Activated T-helper 9 cell treated with anti-CD3 and anti-CD28 coated beads, Interleukin-2, amount 50 U/mL, for 16 hours (primary cell): Measurements from ENCODE around the gene SHC2.

Experiments used
- DNase-seq: peaks from one replicate; pipeline ENCODE4 v3.0.0-alpha.2; 2020; ENCODE audit warnings: low read depth

SHC2 gene, protein sequence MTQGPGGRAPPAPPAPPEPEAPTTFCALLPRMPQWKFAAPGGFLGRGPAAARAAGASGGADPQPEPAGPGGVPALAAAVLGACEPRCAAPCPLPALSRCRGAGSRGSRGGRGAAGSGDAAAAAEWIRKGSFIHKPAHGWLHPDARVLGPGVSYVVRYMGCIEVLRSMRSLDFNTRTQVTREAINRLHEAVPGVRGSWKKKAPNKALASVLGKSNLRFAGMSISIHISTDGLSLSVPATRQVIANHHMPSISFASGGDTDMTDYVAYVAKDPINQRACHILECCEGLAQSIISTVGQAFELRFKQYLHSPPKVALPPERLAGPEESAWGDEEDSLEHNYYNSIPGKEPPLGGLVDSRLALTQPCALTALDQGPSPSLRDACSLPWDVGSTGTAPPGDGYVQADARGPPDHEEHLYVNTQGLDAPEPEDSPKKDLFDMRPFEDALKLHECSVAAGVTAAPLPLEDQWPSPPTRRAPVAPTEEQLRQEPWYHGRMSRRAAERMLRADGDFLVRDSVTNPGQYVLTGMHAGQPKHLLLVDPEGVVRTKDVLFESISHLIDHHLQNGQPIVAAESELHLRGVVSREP

DNA sequence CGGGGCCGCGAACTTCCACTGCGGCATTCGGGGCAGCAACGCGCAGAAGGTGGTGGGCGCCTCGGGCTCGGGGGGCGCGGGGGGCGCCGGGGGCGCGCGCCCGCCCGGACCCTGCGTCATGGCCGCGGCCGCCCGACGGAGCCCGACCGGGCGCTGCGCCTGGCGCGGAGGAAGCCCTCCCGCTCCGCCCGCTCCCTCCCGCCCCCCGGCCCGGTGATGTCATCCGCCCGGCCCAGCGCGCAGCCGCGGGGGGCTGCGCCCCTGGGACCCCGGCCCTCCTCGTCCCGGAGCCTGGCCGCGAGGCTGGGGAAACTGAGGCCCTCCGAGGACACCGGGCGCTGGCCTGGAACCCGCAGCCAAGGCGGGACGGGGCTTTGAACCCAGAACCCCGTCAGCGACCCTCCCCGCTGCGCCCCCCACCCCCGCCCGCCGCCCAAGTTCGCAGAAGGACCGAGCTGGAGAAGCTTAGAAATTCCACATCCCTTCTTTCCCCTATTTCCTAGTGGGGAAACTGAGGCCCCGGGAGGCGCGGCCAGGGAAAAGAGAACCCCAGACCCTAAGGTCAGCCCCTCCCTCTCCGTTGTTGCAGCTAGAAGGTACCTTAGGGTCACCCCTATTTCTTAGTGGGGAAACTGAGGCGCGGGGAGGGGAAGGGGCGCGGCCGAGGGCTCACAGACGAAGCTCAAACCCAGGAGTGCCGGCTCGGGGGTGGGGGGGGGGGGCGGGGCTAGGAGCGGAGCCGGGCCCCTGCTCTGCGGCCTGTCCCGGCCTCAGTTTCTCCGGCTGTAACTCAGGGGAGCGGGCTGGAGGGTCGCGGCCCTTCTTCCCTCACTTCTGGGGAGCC is at the start of gene SHC2:
Gene SHC2 (minus strand): TSS at position 157 of the 844 bp plus-strand sequence. CDS start 37 bp downstream, at position 120.
- DNase-seq, result no peak

DNA sequence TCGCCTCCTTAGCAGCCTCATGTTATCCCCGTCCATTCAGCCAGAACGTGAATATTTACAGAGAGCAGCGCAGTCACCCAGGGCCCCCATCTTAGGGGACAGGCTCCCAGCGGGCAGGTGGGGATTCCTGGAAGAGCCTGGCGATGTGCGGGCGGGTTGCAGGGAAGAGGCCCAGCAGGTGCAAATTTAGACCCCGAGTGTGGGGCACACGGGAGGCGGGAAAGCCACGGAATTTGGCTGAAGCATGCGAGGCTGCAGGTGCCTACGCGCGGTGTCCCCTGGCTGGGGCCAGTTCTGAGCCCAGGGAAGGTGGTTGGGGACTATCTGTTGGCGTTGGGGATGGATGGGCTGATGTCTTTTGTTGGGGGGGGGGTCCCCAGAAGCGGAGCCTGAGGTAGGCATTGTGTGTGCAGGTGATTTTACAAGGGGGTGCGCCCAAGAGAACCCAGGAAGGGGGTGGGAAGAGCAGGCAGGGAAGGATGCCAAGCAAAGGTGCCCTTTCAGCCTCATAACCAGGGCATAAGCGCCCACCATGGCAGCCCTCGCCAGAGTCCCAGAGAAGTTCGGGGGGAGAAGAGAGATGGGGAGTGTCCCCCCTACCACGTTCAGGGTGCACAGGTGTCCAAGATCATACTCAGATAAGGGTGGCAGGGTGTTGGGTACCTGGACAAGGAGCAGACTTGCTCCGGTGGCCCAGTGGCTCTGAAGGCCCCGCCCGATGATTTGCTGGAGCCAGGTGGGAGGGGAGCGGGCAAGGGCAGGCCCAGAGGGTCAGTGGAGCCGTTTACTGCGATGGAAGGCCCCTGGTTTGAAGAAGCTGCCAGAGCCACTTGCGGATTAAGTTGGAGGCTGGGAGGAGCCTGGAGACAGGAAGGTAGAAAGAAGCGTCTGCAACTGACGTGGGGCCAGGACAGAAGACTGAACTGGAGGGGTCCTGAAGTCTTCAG is 47.6 kb upstream of the SHC2 start:
- DNase-seq, result no peak

DNA sequence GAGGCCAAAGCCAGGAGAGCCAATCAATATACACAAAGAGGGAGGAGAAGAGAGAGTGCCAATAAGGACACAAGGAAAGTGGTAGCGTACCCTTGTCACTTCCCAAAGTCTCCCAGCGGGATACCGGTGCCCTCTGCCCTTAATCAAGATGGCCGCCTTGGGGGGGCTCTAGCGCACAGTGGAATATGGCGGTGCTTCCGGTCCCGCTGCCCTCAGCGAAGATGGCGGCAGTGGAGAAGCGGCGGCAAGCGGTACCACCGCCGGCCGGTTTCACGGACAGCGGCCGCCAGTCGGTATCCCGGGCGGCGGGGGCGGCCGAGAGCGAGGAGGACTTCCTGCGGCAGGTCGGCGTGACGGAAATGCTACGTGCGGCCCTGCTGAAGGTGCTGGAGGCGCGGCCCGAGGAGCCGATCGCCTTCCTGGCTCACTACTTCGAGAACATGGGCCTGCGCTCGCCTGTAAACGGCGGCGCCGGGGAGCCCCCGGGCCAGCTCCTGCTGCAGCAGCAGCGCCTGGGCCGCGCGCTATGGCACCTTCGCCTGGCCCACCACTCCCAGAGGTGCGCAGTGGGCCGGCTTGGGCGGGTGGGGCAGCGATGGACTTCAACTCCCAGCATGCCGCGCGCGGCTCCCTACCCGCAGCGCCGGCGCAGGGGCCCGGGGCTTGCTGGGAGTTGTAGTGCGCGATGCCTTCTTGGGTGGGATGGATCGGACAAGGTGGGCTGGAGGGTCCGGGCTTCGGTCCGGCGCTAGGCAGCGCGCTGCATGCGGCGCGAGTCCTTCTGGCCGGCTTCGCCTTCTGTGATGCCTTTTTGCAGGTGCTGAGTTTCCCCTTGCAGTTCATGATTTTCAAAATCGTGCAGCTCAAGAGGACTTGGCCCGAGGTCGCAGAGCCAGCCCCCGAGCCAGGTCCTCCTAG is 46.7 kb upstream of the SHC2 start, which contains the start of gene TPGS1:
Gene TPGS1 (plus strand): TSS at position 212 of the 918 bp plus-strand sequence. CDS start 10 bp downstream, at position 222.
- peak; percentile 79 for DNase-seq

DNA sequence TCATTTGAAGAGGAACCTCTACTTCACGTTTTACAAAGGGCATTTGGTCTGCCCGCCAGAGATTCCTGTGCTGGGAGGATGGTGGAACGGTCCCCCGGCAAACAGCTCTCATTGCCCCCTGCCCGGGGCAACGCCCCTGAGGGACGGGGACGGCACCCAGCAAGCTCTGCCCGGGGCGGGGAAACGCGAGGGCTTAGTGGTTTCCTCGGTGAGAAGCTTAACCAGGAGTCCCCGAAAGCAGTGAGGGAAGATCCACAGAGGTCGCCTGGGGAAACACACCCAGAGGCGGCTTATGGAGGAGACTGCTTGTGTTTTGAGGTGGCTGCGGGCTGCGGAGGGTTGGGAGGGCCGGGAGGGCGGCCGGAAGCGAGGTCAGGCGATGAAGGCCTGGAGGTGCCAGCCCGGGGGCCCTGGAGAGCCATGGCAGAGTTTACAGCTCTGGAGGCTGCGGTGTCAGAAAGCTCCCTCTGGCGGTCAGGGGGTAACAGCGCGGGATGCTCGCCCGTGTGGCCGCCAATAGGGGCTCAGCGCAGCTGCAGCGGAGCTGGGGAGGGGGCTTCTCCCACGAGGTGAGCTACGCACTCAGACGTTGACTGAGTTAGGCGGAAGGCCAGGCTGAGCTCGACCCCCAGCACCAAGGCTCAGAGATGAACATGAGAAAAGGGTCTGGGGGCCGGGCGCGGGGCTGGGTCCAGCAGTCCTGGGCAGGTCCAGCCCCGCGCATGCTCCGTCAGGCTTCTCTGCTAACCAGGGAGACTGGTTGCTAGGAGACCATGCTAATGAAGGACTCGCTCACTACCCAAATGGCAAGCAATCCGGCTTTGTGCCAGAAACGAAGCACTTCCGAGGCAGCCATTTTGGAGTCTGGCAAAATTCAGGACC is 45.8 kb upstream of the SHC2 start:
- DNase-seq, result peak; percentile 90

DNA sequence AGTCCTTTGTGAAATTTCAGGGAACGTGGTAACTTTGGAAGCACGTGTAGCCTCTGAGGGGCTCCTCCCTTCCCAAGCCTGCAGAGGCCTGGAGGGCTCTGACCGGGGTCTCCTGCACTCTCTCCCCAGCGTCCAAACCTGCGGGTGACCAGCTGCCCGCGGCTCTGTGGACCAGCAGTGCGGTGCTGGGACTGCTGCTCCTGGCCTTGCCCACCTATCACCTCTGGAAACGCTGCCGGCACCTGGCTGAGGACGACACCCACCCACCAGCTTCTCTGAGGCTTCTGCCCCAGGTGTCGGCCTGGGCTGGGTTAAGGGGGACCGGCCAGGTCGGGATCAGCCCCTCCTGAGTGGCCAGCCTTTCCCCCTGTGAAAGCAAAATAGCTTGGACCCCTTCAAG is 43.8 kb upstream of the SHC2 start:
- no peak for DNase-seq

DNA sequence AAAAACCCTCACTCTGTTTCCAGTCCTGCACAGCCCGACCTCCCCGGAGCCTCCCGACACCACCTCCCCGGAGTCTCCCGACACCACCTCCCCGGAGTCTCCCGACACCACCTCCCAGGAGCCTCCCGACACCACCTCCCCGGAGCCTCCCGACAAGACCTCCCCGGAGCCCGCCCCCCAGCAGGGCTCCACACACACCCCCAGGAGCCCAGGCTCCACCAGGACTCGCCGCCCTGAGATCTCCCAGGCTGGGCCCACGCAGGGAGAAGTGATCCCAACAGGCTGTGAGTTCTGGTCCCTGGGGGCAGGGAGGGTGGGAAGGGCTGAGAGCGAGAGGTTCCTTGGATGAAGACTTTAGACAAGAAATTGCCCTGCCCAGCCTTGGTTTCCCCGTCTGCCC is 40.8 kb upstream of the SHC2 start:
- DNase-seq, result no peak

DNA sequence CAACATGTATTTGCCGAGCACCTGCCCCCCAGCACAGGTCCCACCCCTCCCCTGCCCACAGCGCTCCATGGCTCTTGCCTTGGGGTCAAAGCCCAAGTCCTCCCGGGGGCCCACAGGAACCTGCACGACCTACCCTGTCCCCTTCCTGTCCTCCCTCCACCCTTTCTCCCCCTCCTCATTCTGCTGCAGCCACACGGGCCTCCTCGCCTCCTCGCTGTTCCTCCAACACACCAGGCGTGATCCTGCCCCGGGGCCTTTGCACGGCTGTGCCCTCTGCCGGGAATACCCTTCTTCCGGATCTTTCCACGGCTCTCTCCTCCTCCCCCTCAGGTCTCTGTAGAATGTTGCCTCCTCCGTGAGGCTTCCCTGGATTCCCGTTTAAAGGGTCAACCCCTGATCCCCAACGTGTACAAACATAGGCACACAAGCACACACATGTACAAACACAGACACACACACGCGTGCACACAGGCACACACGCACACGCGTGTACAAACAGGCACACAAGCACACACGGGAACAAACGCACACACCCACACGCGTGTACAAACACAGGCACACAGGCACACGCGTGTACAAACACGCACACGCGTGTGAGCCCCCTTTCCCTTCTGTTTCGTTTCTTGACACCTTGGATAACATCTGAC is 38.3 kb upstream of the SHC2 start:
- no peak for DNase-seq

DNA sequence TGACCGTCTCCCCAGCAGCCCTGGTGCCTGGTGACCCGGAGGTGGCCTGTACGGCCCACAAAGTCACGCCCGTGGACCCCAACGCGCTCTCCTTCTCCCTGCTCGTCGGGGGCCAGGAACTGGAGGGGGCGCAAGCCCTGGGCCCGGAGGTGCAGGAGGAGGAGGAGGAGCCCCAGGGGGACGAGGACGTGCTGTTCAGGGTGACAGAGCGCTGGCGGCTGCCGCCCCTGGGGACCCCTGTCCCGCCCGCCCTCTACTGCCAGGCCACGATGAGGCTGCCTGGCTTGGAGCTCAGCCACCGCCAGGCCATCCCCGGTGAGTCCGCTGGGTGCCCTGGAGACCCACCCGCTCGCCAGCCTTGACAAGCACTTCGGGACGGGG is 37.7 kb upstream of the SHC2 start:
- DNase-seq, result no peak

DNA sequence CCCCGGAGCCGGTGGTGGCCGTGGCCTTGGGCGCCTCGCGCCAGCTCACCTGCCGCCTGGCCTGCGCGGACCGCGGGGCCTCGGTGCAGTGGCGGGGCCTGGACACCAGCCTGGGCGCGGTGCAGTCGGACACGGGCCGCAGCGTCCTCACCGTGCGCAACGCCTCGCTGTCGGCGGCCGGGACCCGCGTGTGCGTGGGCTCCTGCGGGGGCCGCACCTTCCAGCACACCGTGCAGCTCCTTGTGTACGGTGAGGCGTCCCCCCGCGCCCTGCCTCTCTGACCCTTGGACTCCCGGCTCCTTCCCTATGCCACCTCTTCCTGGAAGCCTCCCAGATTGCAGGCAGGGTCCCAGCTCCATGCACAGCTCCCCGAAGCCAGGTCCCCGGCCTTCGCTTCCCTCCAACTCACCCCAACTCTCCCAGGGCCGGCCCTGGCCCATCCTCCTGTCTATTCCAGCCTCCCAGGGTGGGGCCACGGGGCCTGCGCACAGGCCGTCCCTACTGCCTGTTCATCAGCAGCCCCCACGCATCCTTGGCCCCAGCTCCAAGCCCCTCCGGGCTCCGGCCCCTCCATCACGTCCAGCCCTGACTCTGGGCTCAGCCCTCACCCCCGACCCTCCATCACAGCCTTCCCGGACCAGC is 37.2 kb upstream of the SHC2 start:
- no peak for DNase-seq

DNA sequence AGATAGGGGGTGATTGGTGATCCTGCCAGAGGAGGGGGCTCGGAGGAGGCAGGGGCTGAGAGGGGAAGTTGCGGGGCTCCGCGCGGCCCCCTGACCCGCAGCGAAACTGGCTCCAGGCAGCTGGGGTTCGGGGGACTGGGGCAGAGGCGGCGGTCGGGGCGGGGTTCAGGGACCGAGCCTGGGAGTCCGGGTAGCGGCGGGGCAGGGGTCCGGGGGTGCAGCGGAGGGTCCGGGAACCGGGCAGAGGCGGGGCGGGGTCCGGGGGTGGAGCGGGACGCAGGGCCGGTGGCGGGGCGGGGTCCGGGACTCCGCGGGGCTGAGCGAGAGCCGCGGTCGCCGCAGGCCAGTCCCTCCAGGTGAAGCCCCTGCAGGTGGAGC is 36.6 kb upstream of the SHC2 start:
- DNase-seq, result no peak

DNA sequence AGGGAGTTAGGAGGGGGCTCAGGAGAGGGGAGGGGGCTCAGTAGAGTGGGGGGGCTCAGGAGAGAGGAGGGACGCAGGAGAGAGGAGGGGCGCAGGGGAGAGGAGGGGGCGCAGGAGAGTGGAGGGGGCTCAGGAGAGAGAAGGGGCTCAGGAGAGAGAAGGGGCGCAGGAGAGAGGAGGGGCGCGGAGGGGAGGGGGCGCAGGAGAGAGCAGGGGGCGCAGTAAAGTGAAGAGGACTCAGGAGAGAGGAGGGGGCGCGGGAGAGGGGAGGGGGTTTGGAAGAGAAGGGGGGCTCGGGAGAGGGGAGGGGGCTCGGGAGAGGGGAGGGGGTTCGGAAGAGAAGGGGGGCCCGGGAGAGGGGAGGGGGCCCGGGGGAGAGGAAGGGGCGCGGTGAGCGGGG is 36.2 kb upstream of the SHC2 start:
- no peak for DNase-seq

DNA sequence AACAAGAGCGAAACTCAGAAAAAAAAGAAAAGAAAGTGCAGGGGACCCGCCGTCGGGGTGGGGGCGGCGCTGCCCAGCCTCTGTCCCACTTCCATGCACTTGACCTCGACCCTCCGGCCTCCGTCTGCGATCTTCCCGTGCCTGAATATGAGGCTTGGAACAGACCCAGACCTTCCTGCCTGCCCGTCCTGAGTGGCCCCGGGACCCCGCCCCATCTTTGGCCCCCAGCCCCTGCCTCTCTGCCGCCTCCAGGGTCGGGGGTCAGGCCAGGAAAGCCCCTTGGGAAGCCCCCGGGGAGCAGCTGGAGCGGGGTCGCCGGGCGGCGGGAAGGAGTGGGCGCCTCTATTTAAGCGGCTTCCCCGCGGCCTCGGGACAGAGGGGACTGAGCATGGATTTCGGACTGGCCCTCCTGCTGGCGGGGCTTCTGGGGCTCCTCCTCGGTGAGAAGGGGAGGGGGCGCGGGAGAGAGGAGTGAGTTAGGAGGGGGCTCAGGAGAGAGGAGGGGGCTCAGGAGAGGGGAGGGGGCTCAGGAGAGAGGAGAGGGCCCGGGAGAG is 35.4 kb upstream of the SHC2 start, which contains the start of gene MADCAM1:
Gene MADCAM1 (plus strand): TSS at position 375 of the 554 bp plus-strand sequence. CDS start 14 bp downstream, at position 389.
- DNase-seq, result no peak

DNA sequence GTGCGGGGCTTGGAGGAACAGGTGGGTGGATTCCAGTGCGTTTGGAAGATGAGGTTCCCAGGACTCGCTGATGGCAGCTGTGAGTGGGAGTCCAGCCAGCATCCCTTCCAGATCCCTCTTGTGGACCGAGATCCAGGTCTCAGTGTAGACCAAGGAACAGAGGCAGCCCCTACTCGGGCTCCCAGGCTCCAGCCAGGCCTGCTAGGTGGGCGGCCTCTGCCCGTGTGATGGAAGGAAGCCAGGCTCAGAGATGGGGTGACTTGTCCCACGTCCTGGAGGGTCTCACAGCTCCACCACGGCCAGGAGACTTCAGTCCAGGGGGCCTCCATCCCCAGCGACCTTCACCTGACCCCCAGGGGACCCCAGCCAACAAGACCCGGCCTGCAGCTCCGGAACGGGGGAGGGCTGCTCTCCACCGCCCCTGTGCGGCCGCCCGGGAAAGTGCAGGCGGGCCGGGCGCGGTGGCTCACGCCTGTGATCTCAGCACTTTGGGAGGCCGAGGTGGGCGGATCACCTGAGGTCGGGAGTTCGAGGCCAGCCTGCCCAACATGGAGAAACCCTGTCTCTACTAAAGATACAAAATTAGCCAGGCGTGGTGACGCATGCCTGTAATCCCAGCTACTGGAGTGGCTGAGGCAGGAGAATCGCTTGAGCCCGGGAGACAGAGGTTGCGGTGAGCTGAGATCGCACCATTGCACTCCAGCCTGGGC is 34.7 kb upstream of the SHC2 start:
- DNase-seq, result peak; percentile 28

DNA sequence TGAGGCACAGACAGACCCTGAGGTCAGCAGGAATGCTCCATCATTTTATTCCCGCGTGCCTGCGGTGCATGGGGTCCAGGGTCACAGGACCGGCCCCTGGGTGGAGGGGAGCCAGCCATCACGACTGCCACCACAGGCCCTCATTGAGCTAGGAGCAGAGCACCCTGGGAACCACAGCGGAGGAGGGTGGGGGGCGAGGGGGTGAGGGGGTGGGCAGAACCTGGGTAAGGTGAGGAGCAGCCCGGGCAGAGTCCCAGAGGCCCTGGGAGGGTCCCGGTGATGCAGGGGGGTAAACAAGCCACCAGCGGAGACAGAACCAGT is 34.2 kb upstream of the SHC2 start:
- DNase-seq, result no peak

DNA sequence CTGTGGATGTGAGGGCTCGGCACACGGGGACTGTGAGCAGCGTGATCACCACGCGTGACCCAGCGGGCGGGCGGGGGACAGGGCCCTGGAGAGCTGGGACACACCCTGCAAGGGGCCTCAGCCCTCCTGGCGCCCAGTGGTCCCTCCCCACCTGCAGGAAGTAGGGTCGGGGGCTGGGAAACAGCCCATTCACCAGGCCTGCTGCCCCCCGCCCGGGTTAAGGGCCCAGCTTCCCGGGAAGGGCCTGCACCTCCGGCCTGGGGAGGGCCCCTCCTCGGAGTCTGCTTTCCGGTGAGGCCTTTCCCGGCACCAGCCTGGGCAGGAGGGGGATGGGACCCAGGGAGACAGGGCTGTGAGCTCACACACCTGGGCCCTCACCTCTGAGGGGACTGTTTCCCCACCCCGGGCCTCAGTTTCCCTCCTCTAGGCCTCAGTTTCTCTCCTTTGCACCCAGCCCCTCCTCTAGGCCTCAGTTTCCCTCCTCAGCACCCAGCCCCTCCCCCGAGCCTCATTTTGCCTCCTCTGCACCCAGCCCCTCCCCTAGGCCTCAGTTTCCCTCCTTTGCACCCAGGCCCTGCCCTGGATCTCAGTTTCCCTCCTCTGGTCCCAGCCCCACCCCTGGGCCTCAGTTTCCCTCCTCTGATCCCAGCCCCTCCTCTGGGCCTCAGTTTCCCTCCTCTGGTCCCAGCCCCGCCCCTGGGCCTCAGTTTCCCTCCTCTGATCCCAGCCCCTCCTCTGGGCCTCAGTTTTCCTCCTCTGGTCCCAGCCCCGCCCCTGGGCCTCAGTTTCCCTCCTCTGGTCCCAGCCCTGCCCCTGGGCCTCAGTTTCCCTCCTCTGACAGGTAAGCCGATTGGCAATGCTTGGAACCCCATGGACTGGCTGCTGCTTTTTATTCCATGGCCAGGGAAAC is 33.6 kb upstream of the SHC2 start:
- DNase-seq, result no peak

DNA sequence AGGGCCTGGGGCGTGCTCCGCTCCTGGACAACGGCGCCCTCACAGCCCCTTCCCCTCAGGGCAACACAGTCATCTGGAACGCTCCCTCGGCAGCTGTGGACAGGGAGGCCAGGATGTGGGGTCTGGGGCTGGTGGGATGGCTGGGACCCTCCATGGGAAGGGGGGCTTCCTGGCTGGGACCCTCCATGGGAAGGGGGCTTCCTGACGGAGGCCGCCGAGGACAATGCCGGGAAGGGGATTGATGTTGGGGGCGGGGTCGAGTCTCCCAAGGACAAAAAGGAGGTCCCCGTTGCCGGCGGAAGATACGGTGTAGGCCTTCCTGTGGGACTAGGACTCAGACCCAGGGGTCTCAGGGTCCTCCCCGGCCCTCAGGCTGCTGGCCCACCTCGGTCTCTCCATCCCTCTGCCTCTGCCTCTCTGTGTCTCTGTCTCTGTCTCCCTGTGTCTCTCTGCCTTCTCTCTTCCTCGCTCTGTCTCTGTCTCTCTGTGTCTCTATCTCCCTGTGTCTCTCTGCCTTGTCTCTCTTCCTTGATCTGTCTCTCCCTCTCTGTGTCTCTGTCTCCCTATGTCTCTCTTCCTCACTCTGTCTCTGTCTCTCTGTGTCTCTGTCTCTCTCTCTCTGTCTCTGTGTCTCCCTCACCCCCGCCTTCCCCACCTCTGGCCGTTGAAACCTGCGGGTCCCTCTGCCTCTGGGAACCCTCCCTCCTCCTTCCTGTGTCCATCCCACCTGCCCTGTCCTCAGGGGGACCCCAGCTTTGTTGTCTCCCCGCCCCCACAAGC is 32.7 kb upstream of the SHC2 start:
- DNase-seq, result no peak
